Mesenchymal stem cell (in vitro differentiated cells and primary cell): ENCODE measurements around the gene PAX6.
"Not testable (repeated sequence)": the region's sequence is repeated elsewhere in the genome, so short reads cannot be mapped to it uniquely, and the experiment has no call there.

Experiments
- DNase-seq: peaks from one replicate; pipeline ENCODE4 v3.0.0-alpha.2; 2013
- H2AFZ ChIP-seq: one replicate; pipeline ENCODE4 v1.6.1; 2013; ENCODE audit warnings: low read depth, mild to moderate bottlenecking, control low read depth, inconsistent platforms, low read length, moderate library complexity
- H2AK5ac ChIP-seq: 2 replicates; pipeline ENCODE4 v1.6.1; 2013; ENCODE audit warnings: low read length, moderate library complexity, mild to moderate bottlenecking, inconsistent platforms; ENCODE audit not compliant: severe bottlenecking
- H2BK120ac ChIP-seq: one replicate; pipeline ENCODE4 v1.6.1; 2013; ENCODE audit warnings: low read depth, mild to moderate bottlenecking, inconsistent platforms, low read length, moderate library complexity
- H2BK12ac ChIP-seq, 2 experiments: one replicate each; pipeline ENCODE4 v1.6.1; 2013; ENCODE audit warnings: inconsistent platforms in 2 of 2, low read length in 2 of 2, mild to moderate bottlenecking in 2 of 2, moderate library complexity in 2 of 2, control low read depth in 1 of 2
- H2BK15ac ChIP-seq: one replicate; pipeline ENCODE4 v1.6.1; 2013; ENCODE audit warnings: mild to moderate bottlenecking, low read depth, inconsistent platforms; ENCODE audit not compliant: poor library complexity, severe bottlenecking
- H2BK5ac ChIP-seq: 2 replicates; pipeline ENCODE4 v1.6.1; 2013; ENCODE audit warnings: low read depth, mild to moderate bottlenecking, low read length, control low read depth, inconsistent platforms; ENCODE audit not compliant: poor library complexity, severe bottlenecking
- H3K14ac ChIP-seq, 2 experiments: one replicate each; pipeline ENCODE4 v1.6.1; 2013; ENCODE audit warnings: inconsistent platforms in 2 of 2, low read length in 2 of 2, control low read depth in 1 of 2, mild to moderate bottlenecking in 1 of 2, moderate library complexity in 1 of 2
- H3K18ac ChIP-seq, 2 experiments: one replicate each; pipeline ENCODE4 v1.6.1; 2013; ENCODE audit warnings: inconsistent platforms in 2 of 2, low read length in 2 of 2, control low read depth in 1 of 2, low read depth in 1 of 2, mild to moderate bottlenecking in 1 of 2
- H3K23ac ChIP-seq, 2 experiments: one replicate each; pipeline ENCODE4 v1.6.1; 2013; ENCODE audit warnings: inconsistent platforms in 2 of 2, low read length in 2 of 2, mild to moderate bottlenecking in 2 of 2, moderate library complexity in 2 of 2, control low read depth in 1 of 2
- H3K27ac ChIP-seq: 2 replicates; pipeline ENCODE4 v1.5.1; 2013; ENCODE audit warnings: mild to moderate bottlenecking, moderate library complexity, low read length, control low read depth, inconsistent platforms; ENCODE audit not compliant: poor library complexity, severe bottlenecking
- H3K27me3 ChIP-seq, 2 experiments: 2 replicates each; pipeline versions ENCODE4 v1.6.1 to v1.7.0; 2013; ENCODE audit warnings: low read length in 2 of 2, mild to moderate bottlenecking in 2 of 2, moderate library complexity in 2 of 2, control low read depth in 1 of 2, inconsistent platforms in 1 of 2; ENCODE audit not compliant: control insufficient read depth in 1 of 2, insufficient read depth in 1 of 2
- H3K36me3 ChIP-seq, 2 experiments: 2 replicates each; pipeline versions ENCODE4 v1.6.1 to v1.7.0; 2013; ENCODE audit warnings: low read length in 2 of 2, control low read depth in 1 of 2, inconsistent platforms in 1 of 2, low read depth in 1 of 2, mild to moderate bottlenecking in 1 of 2; ENCODE audit not compliant: insufficient read depth in 2 of 2, control insufficient read depth in 1 of 2
- H3K4ac ChIP-seq, 2 experiments: one replicate each; pipeline ENCODE4 v1.6.1; 2013; ENCODE audit warnings: inconsistent platforms in 2 of 2, low read length in 2 of 2, mild to moderate bottlenecking in 2 of 2, moderate library complexity in 2 of 2, control low read depth in 1 of 2, low read depth in 1 of 2
- H3K4me1 ChIP-seq: 2 replicates; pipeline ENCODE4 v1.6.1; 2013; ENCODE audit warnings: low read depth, low read length, control low read depth; ENCODE audit not compliant: control insufficient read depth, insufficient read depth
- H3K4me2 ChIP-seq: 2 replicates; pipeline ENCODE4 v1.6.1; 2013; ENCODE audit warnings: low read length, mild to moderate bottlenecking, inconsistent platforms; ENCODE audit not compliant: poor library complexity, severe bottlenecking
- H3K4me3 ChIP-seq, 2 experiments: 2 replicates each; pipeline versions ENCODE4 v1.5.1 to v1.7.0; 2013; ENCODE audit warnings: low read length in 2 of 2, mild to moderate bottlenecking in 2 of 2, control low read depth in 1 of 2, low read depth in 1 of 2; ENCODE audit not compliant: insufficient read depth in 1 of 2
- H3K79me1 ChIP-seq: replicated peaks from 2 replicates; pipeline ENCODE4 v1.6.1; 2013; ENCODE audit warnings: mild to moderate bottlenecking, control low read depth, low read length, inconsistent platforms; ENCODE audit not compliant: poor library complexity, severe bottlenecking
- H3K9ac ChIP-seq: 2 replicates; pipeline ENCODE4 v1.7.0; 2013; ENCODE audit warnings: mild to moderate bottlenecking, low read length, moderate library complexity
- H3K9me3 ChIP-seq: 2 replicates; pipeline ENCODE4 v1.7.0; 2013; ENCODE audit warnings: mild to moderate bottlenecking, low read length; ENCODE audit not compliant: control insufficient read depth
- H4K8ac ChIP-seq: one replicate; pipeline ENCODE4 v1.6.1; 2013; ENCODE audit warnings: inconsistent platforms, mild to moderate bottlenecking, low read length, moderate library complexity
- H4K91ac ChIP-seq: one replicate; pipeline ENCODE4 v1.6.1; 2013; ENCODE audit warnings: mild to moderate bottlenecking, low read length, inconsistent platforms
- WGBS: methylation state at CpG from one replicate; pipeline ENCODE4 v1.1.7; 2013; ENCODE audit warnings: mixed read lengths; 5-methylcytosine and 5-hydroxymethylcytosine counted together

Gene PAX6

GRCh38 chr11:31757260-31757835 lies 53.8 kb downstream of the PAX6 start:
- Histone ChIP-seq H3K4me3 (no peak overlapping the region), H3K27me3 (no peaks in the 10 kb centered on the region), H4K91ac (no peak overlapping the region), H3K4me2 (no peak overlapping the region), H2AFZ (no peak overlapping the region), H2BK12ac (no peak overlapping the region), H4K8ac (no peak overlapping the region), H3K9me3 (no peaks in the 10 kb centered on the region), H2BK15ac (no peak overlapping the region), H2BK5ac (no peak overlapping the region), H3K4me1 (no peaks in the 10 kb centered on the region), H3K36me3 (no peaks in the 10 kb centered on the region), H3K9ac (no peak overlapping the region), H3K23ac (no peak overlapping the region), H3K27ac (no peak overlapping the region), H3K14ac (no peak overlapping the region), H3K4ac (no peak overlapping the region), H2BK120ac (no peak overlapping the region), H3K18ac (no peak overlapping the region), H2AK5ac (no peak overlapping the region), H3K79me1 (no peaks in the 10 kb centered on the region)
- no peak for DNase-seq
- WGBS, result 72% methylated on average over 2 of the region's 3 CpGs

- 67% methylated on average over 1 of the region's 1 CpG for WGBS
- H3K18ac ChIP-seq, result no peak overlapping the region
- H2BK12ac ChIP-seq, result no peak overlapping the region
These were observed 63.5 kb downstream of the PAX6 start for GRCh38 chr11:31747581-31747980.

GRCh38 chr11:31740731-31741368 lies 70.3 kb downstream of the PAX6 start:
- not testable (repeated sequence) for H4K8ac ChIP-seq, H3K27ac ChIP-seq, H2BK12ac ChIP-seq, H3K4me2 ChIP-seq, H3K18ac ChIP-seq, H2AK5ac ChIP-seq, DNase-seq, H3K4me3 ChIP-seq, H3K9me3 ChIP-seq, H2BK120ac ChIP-seq, H3K23ac ChIP-seq, H4K91ac ChIP-seq, H3K4me1 ChIP-seq, H2BK5ac ChIP-seq, H3K36me3 ChIP-seq, H3K79me1 ChIP-seq, H3K9ac ChIP-seq, H2AFZ ChIP-seq, H3K4ac ChIP-seq, H2BK15ac ChIP-seq, H3K14ac ChIP-seq, H3K27me3 ChIP-seq
- 94% methylated on average over 25 of the region's 26 CpGs for WGBS

More at GRCh38 chr11:31747581-31747980, 63.5 kb downstream of the PAX6 start:
- Histone ChIP-seq H2AFZ (no peak overlapping the region), H3K27ac (no peak overlapping the region), H3K9ac (no peak overlapping the region), H3K4ac (no peak overlapping the region), H3K14ac (no peak overlapping the region), H2BK120ac (no peak overlapping the region), H3K9me3 (no peaks in the 10 kb centered on the region), H3K4me1 (no peaks in the 10 kb centered on the region), H2BK5ac (no peak overlapping the region), H2AK5ac (no peak overlapping the region), H4K8ac (no peak overlapping the region), H3K4me3 (no peak overlapping the region), H3K4me2 (no peak overlapping the region), H4K91ac (no peak overlapping the region), H3K36me3 (no peaks in the 10 kb centered on the region), H2BK15ac (no peak overlapping the region), H3K23ac (no peak overlapping the region), H3K27me3 (no peaks in the 10 kb centered on the region), H3K79me1 (no peaks in the 10 kb centered on the region)
- DNase-seq, result no peak

- no CpG with 5 or more reads among the region's 1 CpG for WGBS
- Histone ChIP-seq H3K4ac (no peak overlapping the region), H3K14ac (no peak overlapping the region)
These were observed 71.0 kb downstream of the PAX6 start for GRCh38 chr11:31740131-31740530.

More at GRCh38 chr11:31740131-31740530, 71.0 kb downstream of the PAX6 start:
- H3K79me1 ChIP-seq, result no peaks in the 10 kb centered on the region
- no peak for DNase-seq
- no peaks in the 10 kb centered on the region for H3K27me3 ChIP-seq
- H3K4me1 ChIP-seq, result no peaks in the 10 kb centered on the region
- H2BK5ac ChIP-seq, result no peak overlapping the region
- no peak overlapping the region for H3K4me2 ChIP-seq
- no peak overlapping the region for H2AK5ac ChIP-seq
- H3K36me3 ChIP-seq, result no peaks in the 10 kb centered on the region
- no peak overlapping the region for H4K8ac ChIP-seq
- no peak overlapping the region for H3K18ac ChIP-seq
- H3K9me3 ChIP-seq, result peaks cover 2% of the 10 kb centered on the region
- H3K23ac ChIP-seq, result no peak overlapping the region
- no peak overlapping the region for H3K27ac ChIP-seq
- no peak overlapping the region for H3K9ac ChIP-seq
- no peak overlapping the region for H2BK120ac ChIP-seq
- no peak overlapping the region for H2BK15ac ChIP-seq
- H2AFZ ChIP-seq, result no peak overlapping the region
- H2BK12ac ChIP-seq, result no peak overlapping the region
- H4K91ac ChIP-seq, result no peak overlapping the region
- H3K4me3 ChIP-seq, result no peak overlapping the region
